Neural progenitor cell (in vitro differentiated cells): ENCODE results near the gene THSD4. TPM values are rescaled to one million over a fixed set of nuclear protein-coding genes. Genes with fewer than 3 reads are reported as not detected.
A peak's percentile ranks its signal among the peaks of the same experiment; 100 is the strongest.

ENCODE experiments used
- DNase-seq: peaks from one replicate; pipeline ENCODE4 v3.0.0-alpha.2; 2016; ENCODE audit warnings: low spot score
- H2AFZ ChIP-seq: fragments of 200-600 bp; sonication (generic); replicated peaks from 2 replicates; pipeline ENCODE4 v1.6.1; 2016; ENCODE audit warnings: antibody characterized with exemption
- H3F3A ChIP-seq: fragments of 200-600 bp; sonication (generic); 2 replicates; pipeline ENCODE4 v1.6.1; 2016; ENCODE audit warnings: antibody characterized with exemption, low read depth
- H3K27ac ChIP-seq: fragments of 200-600 bp; sonication (generic); 2 replicates; pipeline ENCODE4 v1.5.1; 2016; ENCODE audit warnings: mild to moderate bottlenecking
- H3K27me3 ChIP-seq: fragments of 200-600 bp; sonication (generic); 2 replicates; pipeline ENCODE4 v1.6.1; 2016; ENCODE audit warnings: mild to moderate bottlenecking, moderate library complexity
- H3K36me3 ChIP-seq: fragments of 200-600 bp; sonication (generic); 2 replicates; pipeline ENCODE4 v1.5.1; 2016
- H3K4me1 ChIP-seq: fragments of 200-600 bp; sonication (generic); 2 replicates; pipeline ENCODE4 v1.6.1; 2016; ENCODE audit warnings: mixed run types
- H3K4me2 ChIP-seq: fragments of 200-600 bp; sonication (generic); 2 replicates; pipeline ENCODE4 v1.6.1; 2016
- H3K4me3 ChIP-seq: fragments of 200-600 bp; sonication (generic); 2 replicates; pipeline ENCODE4 v1.5.1; 2016
- H3K79me2 ChIP-seq: fragments of 200-600 bp; sonication (generic); 2 replicates; pipeline ENCODE4 v1.6.1; 2016; ENCODE audit warnings: low read depth
- H3K9ac ChIP-seq: fragments of 200-600 bp; sonication (generic); 2 replicates; pipeline ENCODE4 v1.6.1; 2016
- H3K9me3 ChIP-seq: fragments of 200-600 bp; sonication (generic); 2 replicates; pipeline ENCODE4 v1.5.1; 2016; ENCODE audit warnings: low read depth
- H4K20me1 ChIP-seq: fragments of 200-600 bp; sonication (generic); 2 replicates; pipeline ENCODE4 v1.6.1; 2016; ENCODE audit warnings: low read depth
- H3K27ac Mint-ChIP-seq: 3 replicates; pipeline ENCODE4 v1.8.0; 2021; ENCODE audit warnings: mixed read lengths
- H3K27me3 Mint-ChIP-seq: 2 replicates; pipeline ENCODE4 v1.8.0; 2022; ENCODE audit warnings: low read depth, mild to moderate bottlenecking, inconsistent platforms, moderate library complexity, mixed read lengths; ENCODE audit not compliant: insufficient read depth
- H3K36me3 Mint-ChIP-seq: 3 replicates; pipeline ENCODE4 v1.8.0; 2021; ENCODE audit warnings: mixed read lengths
- H3K4me1 Mint-ChIP-seq: 3 replicates; pipeline ENCODE4 v1.8.0; 2021; ENCODE audit warnings: mixed read lengths
- H3K4me3 Mint-ChIP-seq: 3 replicates; pipeline ENCODE4 v1.8.0; 2021; ENCODE audit warnings: mild to moderate bottlenecking, moderate library complexity, mixed read lengths
- H3K9me3 Mint-ChIP-seq: 3 replicates; pipeline ENCODE4 v1.8.0; 2020; ENCODE audit warnings: mixed read lengths
- EZH2 ChIP-seq: fragments of 200-600 bp; sonication (generic); IDR thresholded peaks from 2 replicates; pipeline ENCODE4 v1.6.1; 2017; ENCODE audit warnings: antibody characterized with exemption, mild to moderate bottlenecking, moderate library complexity
- EZH2phosphoT487 ChIP-seq: fragments of 200-600 bp; sonication (generic); IDR thresholded peaks from 2 replicates; pipeline ENCODE4 v1.6.1; 2017; ENCODE audit warnings: antibody characterized with exemption
- total RNA-seq: library from RNA; depleted of rRNA; stranded (reverse); fragments of >200 nt; gene quantifications from 2 replicates; pipeline ENCODE4 v1.2.3, GENCODE V29; 2015; ENCODE audit warnings: low replicate concordance
- TF ChIP-seq, protein P1 (sequence below): fragments of 200-600 bp; sonication (generic); IDR thresholded peaks from 2 replicates; pipeline ENCODE4 v1.5.1; 2017; ENCODE audit warnings: antibody characterized with exemption, mild to moderate bottlenecking

Gene THSD4
- total RNA-seq, 1 donor from 2014 or later = 2.4 TPM

DNA sequence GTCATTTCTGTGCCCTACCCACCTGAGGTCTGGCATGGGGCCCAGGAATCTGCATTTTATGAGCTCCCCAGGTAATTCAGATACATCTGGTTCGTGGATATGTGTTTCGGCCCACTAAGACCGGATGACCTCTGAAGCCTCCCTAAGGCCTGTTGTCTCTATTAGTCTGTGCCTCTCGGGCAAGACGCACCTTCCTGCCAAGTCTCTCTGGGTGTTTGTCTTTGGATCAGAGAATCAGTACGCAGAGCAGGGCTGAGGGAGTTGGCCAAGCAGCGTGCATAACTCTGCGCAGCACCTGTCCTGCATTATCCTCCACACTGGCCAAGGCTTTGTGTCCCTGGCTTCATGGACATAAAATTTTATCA is 181.0 kb downstream of the THSD4 start:
- Histone ChIP-seq H3K79me2 (no peaks in the 10 kb centered on the region), H3F3A (no peaks in the 10 kb centered on the region), H3K4me1 (no peaks in the 10 kb centered on the region), H3K9ac (no peak overlapping the region), H4K20me1 (no peaks in the 10 kb centered on the region), H3K4me2 (no peak overlapping the region), H3K4me3 (no peak overlapping the region), H3K9me3 (no peaks in the 10 kb centered on the region), H3K36me3 (no peaks in the 10 kb centered on the region), H2AFZ (no peak overlapping the region), H3K27me3 (no peaks in the 10 kb centered on the region), H3K27ac (no peak overlapping the region)
- no peak for TF ChIP-seq EZH2
- TF ChIP-seq, protein P1, sequence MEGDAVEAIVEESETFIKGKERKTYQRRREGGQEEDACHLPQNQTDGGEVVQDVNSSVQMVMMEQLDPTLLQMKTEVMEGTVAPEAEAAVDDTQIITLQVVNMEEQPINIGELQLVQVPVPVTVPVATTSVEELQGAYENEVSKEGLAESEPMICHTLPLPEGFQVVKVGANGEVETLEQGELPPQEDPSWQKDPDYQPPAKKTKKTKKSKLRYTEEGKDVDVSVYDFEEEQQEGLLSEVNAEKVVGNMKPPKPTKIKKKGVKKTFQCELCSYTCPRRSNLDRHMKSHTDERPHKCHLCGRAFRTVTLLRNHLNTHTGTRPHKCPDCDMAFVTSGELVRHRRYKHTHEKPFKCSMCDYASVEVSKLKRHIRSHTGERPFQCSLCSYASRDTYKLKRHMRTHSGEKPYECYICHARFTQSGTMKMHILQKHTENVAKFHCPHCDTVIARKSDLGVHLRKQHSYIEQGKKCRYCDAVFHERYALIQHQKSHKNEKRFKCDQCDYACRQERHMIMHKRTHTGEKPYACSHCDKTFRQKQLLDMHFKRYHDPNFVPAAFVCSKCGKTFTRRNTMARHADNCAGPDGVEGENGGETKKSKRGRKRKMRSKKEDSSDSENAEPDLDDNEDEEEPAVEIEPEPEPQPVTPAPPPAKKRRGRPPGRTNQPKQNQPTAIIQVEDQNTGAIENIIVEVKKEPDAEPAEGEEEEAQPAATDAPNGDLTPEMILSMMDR = no peak
- TF ChIP-seq EZH2phosphoT487 = no peak
- H3K4me1 Mint-ChIP-seq = peaks cover 10% of the 10 kb centered on the region
- H3K36me3 Mint-ChIP-seq = no peaks in the 10 kb centered on the region
- no peak overlapping the region for H3K4me3 Mint-ChIP-seq
- no peak for DNase-seq
- H3K9me3 Mint-ChIP-seq = no peaks in the 10 kb centered on the region
- peaks cover 2% of the 10 kb centered on the region for H3K27me3 Mint-ChIP-seq
- H3K27ac Mint-ChIP-seq = no peak overlapping the region

GRCh38 chr15:71301958-71302621 is 186.8 kb downstream of the THSD4 start:
- Mint-ChIP-seq H3K4me3 (no peak overlapping the region), H3K36me3 (no peaks in the 10 kb centered on the region), H3K9me3 (no peaks in the 10 kb centered on the region), H3K4me1 (peaks cover 13% of the 10 kb centered on the region), H3K27me3 (no peaks in the 10 kb centered on the region), H3K27ac (peak overlapping the region; percentile 50)
- Histone ChIP-seq H3K79me2 (no peaks in the 10 kb centered on the region), H3K27me3 (no peaks in the 10 kb centered on the region), H4K20me1 (no peaks in the 10 kb centered on the region), H3K9me3 (no peaks in the 10 kb centered on the region), H3K4me1 (no peaks in the 10 kb centered on the region), H3K9ac (no peak overlapping the region), H3K27ac (no peak overlapping the region), H3F3A (no peaks in the 10 kb centered on the region), H3K4me3 (no peak overlapping the region), H3K4me2 (no peak overlapping the region), H2AFZ (no peak overlapping the region), H3K36me3 (no peaks in the 10 kb centered on the region)
- no peak for DNase-seq
- TF ChIP-seq EZH2 = no peak
- TF ChIP-seq, protein P1 = no peak
- no peak for TF ChIP-seq EZH2phosphoT487

GRCh38 chr15:71302861-71303410 is 187.7 kb downstream of the THSD4 start:
- Mint-ChIP-seq H3K4me3 (no peak overlapping the region), H3K27ac (peak overlapping the region; percentile 16), H3K27me3 (no peaks in the 10 kb centered on the region), H3K36me3 (no peaks in the 10 kb centered on the region), H3K9me3 (no peaks in the 10 kb centered on the region), H3K4me1 (peaks cover 13% of the 10 kb centered on the region)
- DNase-seq = no peak
- Histone ChIP-seq H3K4me2 (no peak overlapping the region), H3K27ac (no peak overlapping the region), H3K27me3 (no peaks in the 10 kb centered on the region), H2AFZ (no peak overlapping the region), H3K79me2 (no peaks in the 10 kb centered on the region), H3K4me1 (no peaks in the 10 kb centered on the region), H3K9ac (no peak overlapping the region), H3K4me3 (no peak overlapping the region), H3K36me3 (no peaks in the 10 kb centered on the region), H3F3A (no peaks in the 10 kb centered on the region), H3K9me3 (no peaks in the 10 kb centered on the region), H4K20me1 (no peaks in the 10 kb centered on the region)
- no peak for TF ChIP-seq EZH2
- TF ChIP-seq, protein P1 = no peak
- TF ChIP-seq EZH2phosphoT487 = no peak
